Ishikawa (cell line): ENCODE measurements around the gene ARPC1A.

ENCODE experiments used
- CEBPB ChIP-seq: IDR thresholded peaks from 2 replicates; pipeline ENCODE4 v1.6.1; 2012
- CREB1 ChIP-seq: IDR thresholded peaks from 2 replicates; pipeline ENCODE4 v1.6.1; 2012; ENCODE audit warnings: low read depth
- EP300 ChIP-seq: IDR thresholded peaks from 2 replicates; pipeline ENCODE4 v1.6.1; 2012; ENCODE audit warnings: borderline replicate concordance
- FOXM1 ChIP-seq: IDR thresholded peaks from 2 replicates; pipeline ENCODE4 v1.6.1; 2012; ENCODE audit warnings: low read depth, borderline replicate concordance
- MAX ChIP-seq: IDR thresholded peaks from 2 replicates; pipeline ENCODE4 v1.6.1; 2012
- NFIC ChIP-seq: IDR thresholded peaks from 2 replicates; pipeline ENCODE4 v1.6.1; 2012
- RAD21 ChIP-seq: IDR thresholded peaks from 2 replicates; pipeline ENCODE4 v1.6.1; 2012; ENCODE audit warnings: low read depth
- REST ChIP-seq: IDR thresholded peaks from 2 replicates; pipeline ENCODE4 v1.6.1; 2012; ENCODE audit warnings: low read depth, mild to moderate bottlenecking
- TAF1 ChIP-seq: IDR thresholded peaks from 2 replicates; pipeline ENCODE4 v1.6.1; 2012; ENCODE audit warnings: low read depth, mild to moderate bottlenecking
- USF1 ChIP-seq: IDR thresholded peaks from 2 replicates; pipeline ENCODE4 v1.6.1; 2012
- YY1 ChIP-seq: IDR thresholded peaks from 2 replicates; pipeline ENCODE4 v1.6.1; 2012; ENCODE audit warnings: low read depth
- ZBTB7A ChIP-seq: IDR thresholded peaks from 2 replicates; pipeline ENCODE4 v1.6.1; 2012; ENCODE audit warnings: low read depth

GRCh38 chr7:99339595-99339994, 13.9 kb downstream of the ARPC1A start:
- no peak for TF ChIP-seq NFIC
- no peak for TF ChIP-seq RAD21
- no peak for TF ChIP-seq TAF1
- no peak for TF ChIP-seq YY1
- no peak for TF ChIP-seq USF1
- no peak for TF ChIP-seq CEBPB
- no peak for TF ChIP-seq FOXM1
- no peak for TF ChIP-seq CREB1
- no peak for TF ChIP-seq EP300
- TF ChIP-seq ZBTB7A: no peak
- TF ChIP-seq REST: no peak
- TF ChIP-seq MAX: no peak
